ENCODE results near the gene P2RX5.

DNA sequence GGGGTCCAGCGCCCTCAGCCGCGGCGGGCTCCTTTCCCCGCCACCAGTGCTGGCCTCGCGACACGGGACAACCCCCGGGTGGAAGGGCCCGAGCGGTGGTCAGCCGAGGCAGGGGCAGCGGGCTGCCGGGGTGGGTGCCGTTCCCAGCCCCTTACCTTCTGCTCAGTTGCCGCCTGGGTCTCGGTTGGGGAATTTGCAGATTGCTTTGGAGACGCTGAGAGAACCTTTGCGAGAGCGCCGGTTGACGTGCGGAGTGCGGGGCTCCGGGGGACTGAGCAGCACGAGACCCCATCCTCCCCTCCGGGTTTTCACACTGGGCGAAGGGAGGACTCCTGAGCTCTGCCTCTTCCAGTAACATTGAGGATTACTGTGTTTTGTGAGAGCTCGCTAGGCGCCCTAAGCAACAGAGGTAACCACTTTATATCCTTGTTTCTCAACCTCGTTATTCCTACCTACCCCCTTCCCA, 59.0 kb downstream of the P2RX5 start:
- TF ChIP-seq POLR2AphosphoS5 (IDR thresholded peaks at IDR 0.05; ENCODE audit: insufficient read depth, low read depth, low read length) (no peak), EZH2 (IDR thresholded peaks at IDR 0.05; ENCODE audit: borderline replicate concordance, low read depth, low read length, severe bottlenecking) (no peak), GATA2 (IDR thresholded peaks at IDR 0.05; ENCODE audit: insufficient read depth, insufficient read length, low read depth, low read length) (no peak), JUN (IDR thresholded peaks at IDR 0.05; ENCODE audit: borderline replicate concordance, insufficient read depth, insufficient read length, low read depth) (no peak), POLR2A (IDR thresholded peaks at IDR 0.05; ENCODE audit: low read depth, low read length) (no peak), FOS (IDR thresholded peaks at IDR 0.05; ENCODE audit: borderline replicate concordance, insufficient read depth, low read length) (no peak)
- TF ChIP-seq, protein P1, sequence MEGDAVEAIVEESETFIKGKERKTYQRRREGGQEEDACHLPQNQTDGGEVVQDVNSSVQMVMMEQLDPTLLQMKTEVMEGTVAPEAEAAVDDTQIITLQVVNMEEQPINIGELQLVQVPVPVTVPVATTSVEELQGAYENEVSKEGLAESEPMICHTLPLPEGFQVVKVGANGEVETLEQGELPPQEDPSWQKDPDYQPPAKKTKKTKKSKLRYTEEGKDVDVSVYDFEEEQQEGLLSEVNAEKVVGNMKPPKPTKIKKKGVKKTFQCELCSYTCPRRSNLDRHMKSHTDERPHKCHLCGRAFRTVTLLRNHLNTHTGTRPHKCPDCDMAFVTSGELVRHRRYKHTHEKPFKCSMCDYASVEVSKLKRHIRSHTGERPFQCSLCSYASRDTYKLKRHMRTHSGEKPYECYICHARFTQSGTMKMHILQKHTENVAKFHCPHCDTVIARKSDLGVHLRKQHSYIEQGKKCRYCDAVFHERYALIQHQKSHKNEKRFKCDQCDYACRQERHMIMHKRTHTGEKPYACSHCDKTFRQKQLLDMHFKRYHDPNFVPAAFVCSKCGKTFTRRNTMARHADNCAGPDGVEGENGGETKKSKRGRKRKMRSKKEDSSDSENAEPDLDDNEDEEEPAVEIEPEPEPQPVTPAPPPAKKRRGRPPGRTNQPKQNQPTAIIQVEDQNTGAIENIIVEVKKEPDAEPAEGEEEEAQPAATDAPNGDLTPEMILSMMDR (IDR thresholded peaks at IDR 0.05; ENCODE audit: extremely low read depth in 1 of 2, insufficient read depth in 1 of 2, low read depth in 1 of 2, low read length in 2 of 2), result no peak

Data from endothelial cell of umbilical vein (primary cell).